ENCODE measurements around the gene TTBK2.
A peak's percentile ranks its signal among the peaks of the same experiment; 100 is the strongest.

TTBK2 gene

GRCh38 chr15:42727750-42728381 is 192.7 kb downstream of the TTBK2 start:
- no peak for DNase-seq (ENCODE audit: low spot score)

DNA sequence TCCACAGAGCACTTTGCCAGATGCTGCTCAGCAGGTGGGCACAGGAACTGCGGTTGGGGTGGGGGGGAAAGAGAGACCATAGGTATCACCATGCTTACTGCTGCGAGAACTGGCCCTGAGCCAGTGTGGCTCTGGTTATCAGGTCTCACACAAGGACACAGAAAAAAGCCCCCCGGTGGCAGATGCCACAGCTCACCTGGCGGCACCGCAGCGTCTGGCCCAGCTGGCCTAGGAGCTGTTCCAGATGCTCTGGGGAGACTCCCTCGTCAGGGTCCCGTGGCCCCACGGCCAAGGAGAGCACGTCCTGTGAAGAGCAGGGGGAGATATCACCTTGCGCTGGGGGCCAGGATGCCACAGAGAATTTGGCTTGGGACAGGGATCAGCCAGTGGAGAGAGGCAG is 194.5 kb downstream of the TTBK2 start:
- no peak for DNase-seq (ENCODE audit: low spot score)

DNA sequence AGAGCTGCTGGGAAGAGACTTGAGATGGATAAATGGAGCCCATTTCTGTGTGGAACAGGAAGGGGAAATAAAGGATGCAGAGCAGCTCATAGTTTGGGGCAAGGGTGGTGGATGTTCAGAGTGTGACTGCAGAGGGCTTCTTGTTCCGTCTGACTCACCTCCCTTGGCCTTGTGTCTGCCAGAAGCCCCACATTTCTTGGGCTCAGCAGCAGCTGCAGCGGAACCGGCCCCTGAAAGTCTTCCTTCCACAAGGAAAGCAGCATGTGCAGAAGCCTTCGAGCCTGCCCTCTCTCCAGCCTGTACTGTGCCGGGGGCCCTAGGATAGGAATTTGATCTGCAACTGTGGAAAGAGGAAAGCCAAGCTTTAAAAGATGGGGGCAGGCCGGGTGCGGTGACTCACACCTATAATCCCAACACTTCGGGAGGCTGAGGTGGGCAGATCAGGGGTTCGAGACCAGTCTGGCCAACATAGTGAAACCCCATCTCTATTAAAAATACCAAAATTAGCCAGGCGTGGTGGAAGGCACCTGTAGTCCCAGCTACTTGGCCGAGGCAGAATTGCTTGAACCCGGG is 195.2 kb downstream of the TTBK2 start:
- no peak for DNase-seq (ENCODE audit: low spot score)

GRCh38 chr15:42724276-42724675 is 196.3 kb downstream of the TTBK2 start:
- no peak for DNase-seq (ENCODE audit: low spot score)

DNA sequence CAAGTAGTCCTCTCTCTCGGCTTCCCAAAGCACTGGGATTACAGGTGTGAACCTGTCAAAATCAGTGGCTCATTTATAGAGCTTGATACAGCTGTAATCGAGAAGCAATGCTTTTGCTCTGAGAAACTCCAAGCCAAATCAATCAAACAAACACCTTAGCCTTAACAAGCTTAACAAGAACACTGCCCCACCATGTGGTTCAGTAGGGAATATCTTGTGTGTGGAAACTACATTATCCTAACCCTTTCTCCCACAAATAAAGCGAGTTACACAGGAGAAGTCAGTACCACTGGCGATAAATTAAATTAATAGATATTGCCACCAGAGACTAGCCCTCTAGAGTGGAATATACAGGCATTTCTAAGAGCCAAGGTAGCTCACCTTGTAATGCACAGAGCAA is 197.5 kb downstream of the TTBK2 start:
- DNase-seq (ENCODE audit: low spot score), result no peak

DNA sequence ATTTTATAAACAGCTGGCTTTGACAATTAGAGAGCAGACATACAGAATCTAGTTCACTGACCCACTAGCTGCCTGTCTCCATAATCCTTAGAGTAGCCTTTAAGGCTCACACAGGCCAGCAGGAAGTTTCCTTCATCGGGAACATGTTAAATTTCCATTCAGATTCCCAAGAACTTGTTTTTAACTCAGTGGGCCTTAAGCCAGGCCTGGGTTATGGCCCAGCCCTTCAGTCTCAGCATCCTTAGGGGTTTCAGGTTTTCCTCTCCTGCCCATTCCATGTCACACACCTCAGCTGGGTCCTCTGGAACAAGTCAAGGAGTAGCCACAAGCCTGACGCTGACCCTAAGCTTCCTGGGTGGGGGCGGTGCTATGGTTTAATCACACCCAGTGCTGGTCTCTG is 198.7 kb downstream of the TTBK2 start:
- no peak for DNase-seq (ENCODE audit: low spot score)

DNA sequence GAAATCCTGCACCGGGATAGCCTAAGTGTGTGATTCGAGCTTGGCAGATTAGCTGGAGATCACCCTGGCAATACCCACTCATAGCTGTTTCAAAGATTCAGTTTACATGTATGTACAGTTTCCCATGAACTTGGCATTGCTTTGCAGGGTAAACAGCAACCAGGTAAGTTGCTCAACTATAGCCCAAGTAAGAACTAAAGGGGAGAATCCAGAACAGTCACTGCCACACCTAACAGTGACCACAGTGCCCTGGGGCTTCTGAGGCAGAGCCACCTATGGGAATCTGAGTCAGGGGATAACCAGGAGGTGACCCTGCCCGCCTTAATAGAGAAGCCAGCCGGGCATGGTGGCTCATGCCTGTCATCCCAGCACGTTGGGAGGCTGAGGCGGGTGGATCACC is 199.6 kb downstream of the TTBK2 start:
- DNase-seq (ENCODE audit: low spot score), result no peak

- DNase-seq (ENCODE audit: low spot score), result no peak
Observed at GRCh38 chr15:42720071-42720470, 200.5 kb downstream of the TTBK2 start.

DNA sequence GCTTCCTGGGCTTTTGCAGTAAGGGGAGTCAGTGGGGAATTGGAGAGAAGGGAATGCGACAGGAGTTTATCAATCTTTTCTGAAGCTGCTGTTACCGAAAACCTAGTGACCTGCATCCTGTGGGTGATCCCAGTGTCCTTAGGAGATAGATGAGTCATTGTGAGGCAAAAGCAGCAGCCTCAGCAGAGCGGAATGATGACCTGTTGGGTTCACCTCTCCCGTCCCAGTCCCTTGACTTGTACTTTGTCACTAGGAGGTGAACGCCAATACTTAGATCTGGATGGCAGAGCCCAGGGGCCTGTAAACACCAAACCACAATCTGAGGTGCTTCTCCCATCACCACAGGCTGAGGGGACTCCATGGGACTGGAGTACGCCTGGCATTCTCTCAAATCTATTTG is 201.5 kb downstream of the TTBK2 start:
- no peak for DNase-seq (ENCODE audit: low spot score)

GRCh38 chr15:42716626-42717025 is 204.0 kb downstream of the TTBK2 start:
- no peak for DNase-seq (ENCODE audit: low spot score)

DNA sequence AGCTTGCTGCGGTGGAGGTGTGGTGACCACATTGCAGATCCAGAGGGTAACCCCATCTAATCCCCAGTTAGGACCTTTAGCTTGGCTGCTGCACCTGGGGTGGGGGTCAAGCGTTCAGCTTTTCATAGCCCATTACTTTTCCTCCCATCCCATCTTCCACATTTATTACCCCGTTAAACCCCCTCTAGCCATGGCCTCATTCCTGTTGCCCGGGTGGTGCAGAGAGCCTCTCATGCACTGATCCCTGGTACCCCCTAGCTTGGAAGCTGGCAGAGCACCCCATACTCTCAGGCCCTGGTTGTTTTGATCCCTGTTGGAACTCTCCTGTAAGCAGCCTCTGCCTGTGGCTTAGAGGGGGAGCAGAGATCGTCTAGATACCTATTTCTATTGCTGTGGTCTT is 204.5 kb downstream of the TTBK2 start:
- no peak for DNase-seq (ENCODE audit: low spot score)

GRCh38 chr15:42712584-42712983 is 208.0 kb downstream of the TTBK2 start:
- no peak for DNase-seq (ENCODE audit: low spot score)

DNA sequence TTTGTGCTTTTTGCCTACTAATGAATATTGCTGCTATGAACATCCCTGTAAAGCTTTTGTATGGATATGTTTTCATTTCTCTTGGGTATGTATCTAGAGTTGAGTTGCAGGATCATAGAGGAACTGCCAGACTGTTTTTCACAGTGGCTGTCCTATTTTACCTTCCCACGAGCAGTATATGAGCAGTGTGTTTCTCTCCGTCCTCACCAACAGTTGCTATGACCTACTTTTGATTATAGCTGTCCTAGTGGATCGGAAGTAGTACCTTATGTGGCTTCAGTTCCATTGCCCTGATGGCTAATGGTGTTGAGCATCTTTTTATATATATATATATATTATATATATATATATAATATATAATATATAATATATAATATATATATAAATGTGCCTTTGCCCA is 208.8 kb downstream of the TTBK2 start:
- DNase-seq (ENCODE audit: low spot score), result no peak

DNA sequence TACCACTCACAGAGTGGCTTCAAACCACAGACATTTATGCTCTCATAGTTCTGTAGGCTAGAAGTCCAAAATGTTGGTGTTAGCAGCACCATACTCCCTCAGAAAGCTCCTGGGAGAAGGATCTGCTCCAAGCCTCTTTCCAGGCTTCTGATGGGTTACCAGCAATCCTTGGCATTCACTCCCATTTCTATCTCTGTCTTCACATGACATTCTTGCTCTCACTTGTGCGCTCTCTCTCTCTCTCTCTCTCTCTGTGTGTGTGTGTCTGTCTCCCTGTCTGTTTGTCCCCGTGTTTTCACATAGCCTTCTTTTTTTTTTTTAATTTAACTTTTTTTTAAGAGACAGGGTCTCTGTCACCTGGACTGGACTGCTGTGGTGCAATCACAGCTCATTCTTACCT is 209.9 kb downstream of the TTBK2 start:
- DNase-seq (ENCODE audit: low spot score), result no peak

- no peak for DNase-seq (ENCODE audit: low spot score)
Observed at GRCh38 chr15:42707873-42708544, 212.6 kb downstream of the TTBK2 start.

GRCh38 chr15:42707068-42707467 is 213.5 kb downstream of the TTBK2 start:
- DNase-seq (ENCODE audit: low spot score), result peak; percentile 12

DNA sequence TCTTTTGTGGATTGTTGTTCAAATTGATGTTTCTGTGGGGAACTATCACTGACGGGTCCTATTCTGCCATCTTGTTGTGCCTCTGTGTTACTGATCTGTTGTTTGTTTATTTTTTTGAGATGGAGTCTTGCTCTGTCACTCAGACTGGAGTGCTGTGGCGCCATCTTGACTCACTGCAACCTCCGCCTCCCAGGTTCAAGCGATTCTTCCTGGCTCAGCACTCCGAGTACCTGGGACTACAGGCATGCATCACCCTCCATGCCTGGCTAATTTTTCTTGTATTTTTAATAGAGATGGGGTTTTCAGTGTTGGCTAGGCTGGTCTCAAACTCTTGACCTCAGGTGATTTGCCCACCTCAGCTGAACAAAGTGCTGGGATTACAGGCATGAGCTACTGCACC is 215.2 kb downstream of the TTBK2 start:
- DNase-seq (ENCODE audit: low spot score), result no peak

GRCh38 chr15:42704492-42704926 is 216.1 kb downstream of the TTBK2 start:
- peak; percentile 78 for DNase-seq (ENCODE audit: low spot score)

- no peak for DNase-seq (ENCODE audit: low spot score)
Observed at GRCh38 chr15:42696626-42697025, 224.0 kb downstream of the TTBK2 start.

DNA sequence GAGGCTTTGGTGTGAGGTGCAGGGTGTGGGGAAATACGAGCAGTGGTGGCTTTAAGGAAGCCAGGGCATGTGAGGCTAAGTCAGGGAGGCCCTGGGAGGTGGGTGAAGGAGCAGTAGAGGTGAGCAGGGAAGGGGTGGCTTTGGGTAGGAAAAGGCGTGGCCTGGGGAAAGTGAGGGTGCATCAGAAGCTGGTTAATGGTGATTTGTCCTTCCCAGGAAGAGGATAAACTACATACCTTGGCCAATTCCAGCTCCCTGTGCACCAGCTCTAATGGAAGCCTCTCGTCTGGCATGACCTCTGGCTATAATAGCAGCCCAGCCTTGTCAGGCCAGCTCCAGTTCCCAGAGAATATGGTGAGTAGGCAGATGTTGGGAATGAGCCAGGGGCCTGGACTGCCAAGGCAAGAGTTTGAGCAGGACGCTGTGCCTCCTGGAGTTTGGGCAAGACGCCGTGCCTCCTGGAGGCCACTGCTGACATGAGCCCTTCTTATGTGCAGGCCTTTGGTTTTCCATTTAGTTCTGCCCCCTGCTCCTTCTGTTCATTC is 225.0 kb downstream of the TTBK2 start:
- no peak for DNase-seq (ENCODE audit: low spot score)

DNA sequence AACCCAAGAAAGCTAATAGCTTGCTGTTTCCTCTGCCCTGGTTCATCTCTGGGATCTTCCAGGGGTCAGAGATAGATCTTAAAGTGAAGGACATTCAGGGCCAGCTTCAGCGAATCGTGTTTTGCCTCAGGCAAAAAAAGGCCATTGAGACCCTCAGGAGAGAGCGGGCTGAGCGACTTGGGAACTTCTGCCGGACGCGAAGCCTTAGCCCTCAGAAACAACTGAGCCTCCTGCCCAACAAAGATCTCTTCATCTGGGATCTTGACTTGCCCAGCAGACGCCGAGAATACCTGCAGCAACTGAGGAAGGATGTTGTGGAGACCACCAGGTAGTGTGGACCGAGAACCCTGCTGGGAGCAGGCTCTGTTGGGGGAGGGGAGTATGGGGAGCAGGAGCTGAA is 226.2 kb downstream of the TTBK2 start:
- DNase-seq (ENCODE audit: low spot score), result no peak

- no peak for DNase-seq (ENCODE audit: low spot score)
Observed at GRCh38 chr15:42693942-42694341, 226.6 kb downstream of the TTBK2 start.

DNA sequence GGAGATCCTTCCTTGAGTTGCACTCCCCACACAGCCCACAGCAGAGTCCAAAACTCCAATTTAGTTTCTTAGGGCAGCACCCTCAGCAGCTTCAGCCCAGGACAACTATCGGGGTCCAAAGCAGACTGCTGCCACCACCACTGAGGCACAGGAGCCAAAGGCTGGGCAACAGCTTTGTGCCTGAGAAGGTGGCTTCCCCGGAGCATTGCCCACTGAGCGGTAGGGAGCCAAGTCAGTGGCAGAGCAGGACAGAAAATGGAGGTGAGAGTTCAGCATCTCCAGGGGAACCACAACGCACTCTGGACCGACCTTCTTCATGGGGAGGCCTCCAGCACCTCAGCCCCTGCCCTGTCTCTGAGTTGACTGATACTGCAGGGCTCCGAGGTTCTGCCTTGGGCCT is 227.1 kb downstream of the TTBK2 start:
- DNase-seq (ENCODE audit: low spot score), result no peak

All from LoVo (cell line).